Fibroblast of gingiva (primary cell): ENCODE results near the gene ITGB2.
A peak's percentile ranks its signal among the peaks of the same experiment; 100 is the strongest.

Experiments used
- DNase-seq: peaks from one replicate; pipeline ENCODE4 v3.0.0-alpha.2; 2011; ENCODE audit warnings: low read depth

ITGB2 gene

GRCh38 chr21:44920694-44921604, at the start of gene ITGB2:
TSS of gene ITGB2 (minus strand) at chr21:44920899. CDS start at chr21:44910782, 10,117 bp downstream.
- DNase-seq: no peak

GRCh38 chr21:44969931-44970755, 49.4 kb upstream of the ITGB2 start:
- no peak for DNase-seq

GRCh38 chr21:44969066-44969670, 48.5 kb upstream of the ITGB2 start:
- no peak for DNase-seq

- DNase-seq: no peak
Measured at GRCh38 chr21:44967082-44968047, 46.7 kb upstream of the ITGB2 start.

- no peak for DNase-seq
Measured at GRCh38 chr21:44966135-44967081, 45.7 kb upstream of the ITGB2 start.

GRCh38 chr21:44965251-44966022, 44.7 kb upstream of the ITGB2 start:
- peak; percentile 9 for DNase-seq

GRCh38 chr21:44964381-44964780, 43.7 kb upstream of the ITGB2 start:
- no peak for DNase-seq

- peak; percentile 96 for DNase-seq
Measured at GRCh38 chr21:44962403-44962966, 41.8 kb upstream of the ITGB2 start.

- DNase-seq: no peak
Measured at GRCh38 chr21:44960141-44961092, 39.7 kb upstream of the ITGB2 start.

GRCh38 chr21:44959376-44960091, 38.8 kb upstream of the ITGB2 start:
- no peak for DNase-seq

- DNase-seq: peak; percentile 96
Measured at GRCh38 chr21:44958471-44959191, 37.9 kb upstream of the ITGB2 start.

- DNase-seq: no peak
Measured at GRCh38 chr21:44957901-44958451, 37.3 kb upstream of the ITGB2 start.

GRCh38 chr21:44957047-44957831, 36.5 kb upstream of the ITGB2 start:
- DNase-seq: no peak

- DNase-seq: no peak
Measured at GRCh38 chr21:44956356-44957046, 35.8 kb upstream of the ITGB2 start.

- no peak for DNase-seq
Measured at GRCh38 chr21:44955798-44956175, 35.1 kb upstream of the ITGB2 start.
